ENCODE results near the gene SARDH.

DNA sequence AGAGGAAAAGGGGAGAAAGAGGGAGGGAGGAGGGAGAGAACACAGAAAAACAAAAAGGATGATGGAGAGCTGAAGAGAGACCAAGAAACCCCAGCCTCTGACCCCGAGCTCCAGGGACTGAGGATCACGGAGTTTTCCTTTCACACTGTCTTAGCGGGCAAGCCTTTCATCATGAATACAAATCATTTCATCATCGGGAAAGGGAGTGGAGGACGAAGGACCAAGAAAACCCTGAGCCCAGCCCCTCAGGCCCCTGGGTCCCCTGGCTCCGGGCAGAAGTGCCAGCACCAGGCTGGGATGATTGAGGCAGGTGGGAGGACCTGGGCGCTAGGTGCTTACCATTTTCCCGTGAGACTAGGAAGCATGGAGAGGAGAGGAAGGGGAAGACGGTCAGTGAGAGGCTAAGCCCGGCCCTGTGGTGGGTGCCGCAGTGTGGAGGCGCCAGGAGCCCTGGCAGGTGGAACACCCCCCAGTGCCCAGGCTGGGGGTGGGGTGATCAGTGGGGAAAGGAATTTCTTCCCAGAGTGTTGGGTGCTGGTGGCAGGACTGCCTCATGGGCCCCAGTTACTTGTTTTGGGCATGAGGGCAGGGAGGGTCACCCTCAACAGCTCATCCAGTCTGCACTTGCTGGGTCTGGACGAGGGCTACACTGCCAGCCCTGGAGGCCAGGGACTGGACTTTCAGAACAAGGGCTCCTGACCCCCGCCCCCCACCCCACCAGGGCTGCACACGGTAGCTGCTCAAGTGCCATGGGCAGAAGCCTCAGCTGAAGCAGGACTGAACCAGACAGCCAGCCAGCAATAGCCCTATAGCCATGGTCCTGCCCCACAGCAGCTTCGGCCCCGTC is 49.0 kb upstream of the SARDH start:
- TF ChIP-seq ZNF699 (CRISPR knock-in tag; IDR thresholded peaks at IDR 0.05; ENCODE audit: insufficient replicate concordance) (no peak), POLR2AphosphoS5 (IDR thresholded peaks at IDR 0.05; ENCODE audit: control insufficient read depth, insufficient read depth, low read depth, low read length) (no peak), RAD51 (IDR thresholded peaks at IDR 0.05; ENCODE audit: borderline replicate concordance, low read depth) (no peak), GABPA (tag; conservative IDR thresholded peaks at IDR 0.05; ENCODE audit: low read depth) (no peak)
- TF ChIP-seq, protein P1, sequence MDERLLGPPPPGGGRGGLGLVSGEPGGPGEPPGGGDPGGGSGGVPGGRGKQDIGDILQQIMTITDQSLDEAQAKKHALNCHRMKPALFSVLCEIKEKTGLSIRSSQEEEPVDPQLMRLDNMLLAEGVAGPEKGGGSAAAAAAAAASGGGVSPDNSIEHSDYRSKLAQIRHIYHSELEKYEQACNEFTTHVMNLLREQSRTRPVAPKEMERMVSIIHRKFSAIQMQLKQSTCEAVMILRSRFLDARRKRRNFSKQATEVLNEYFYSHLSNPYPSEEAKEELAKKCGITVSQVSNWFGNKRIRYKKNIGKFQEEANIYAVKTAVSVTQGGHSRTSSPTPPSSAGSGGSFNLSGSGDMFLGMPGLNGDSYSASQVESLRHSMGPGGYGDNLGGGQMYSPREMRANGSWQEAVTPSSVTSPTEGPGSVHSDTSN (CRISPR knock-in tag; IDR thresholded peaks at IDR 0.05; ENCODE audit: low read depth) = no peak
- TF ChIP-seq, protein P1 (tag; conservative IDR thresholded peaks at IDR 0.05; ENCODE audit: low read depth) = no peak
- TF ChIP-seq, protein P2, sequence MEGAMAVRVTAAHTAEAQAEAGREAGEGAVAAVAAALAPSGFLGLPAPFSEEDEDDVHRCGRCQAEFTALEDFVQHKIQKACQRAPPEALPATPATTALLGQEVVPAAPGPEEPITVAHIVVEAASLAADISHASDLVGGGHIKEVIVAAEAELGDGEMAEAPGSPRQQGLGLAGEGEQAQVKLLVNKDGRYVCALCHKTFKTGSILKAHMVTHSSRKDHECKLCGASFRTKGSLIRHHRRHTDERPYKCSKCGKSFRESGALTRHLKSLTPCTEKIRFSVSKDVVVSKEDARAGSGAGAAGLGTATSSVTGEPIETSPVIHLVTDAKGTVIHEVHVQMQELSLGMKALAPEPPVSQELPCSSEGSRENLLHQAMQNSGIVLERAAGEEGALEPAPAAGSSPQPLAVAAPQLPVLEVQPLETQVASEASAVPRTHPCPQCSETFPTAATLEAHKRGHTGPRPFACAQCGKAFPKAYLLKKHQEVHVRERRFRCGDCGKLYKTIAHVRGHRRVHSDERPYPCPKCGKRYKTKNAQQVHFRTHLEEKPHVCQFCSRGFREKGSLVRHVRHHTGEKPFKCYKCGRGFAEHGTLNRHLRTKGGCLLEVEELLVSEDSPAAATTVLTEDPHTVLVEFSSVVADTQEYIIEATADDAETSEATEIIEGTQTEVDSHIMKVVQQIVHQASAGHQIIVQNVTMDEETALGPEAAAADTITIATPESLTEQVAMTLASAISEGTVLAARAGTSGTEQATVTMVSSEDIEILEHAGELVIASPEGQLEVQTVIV (CRISPR knock-in tag; IDR thresholded peaks at IDR 0.05; ENCODE audit: borderline replicate concordance) = no peak
